GM23248 (cell line): ENCODE results near the gene USF3. TPM values are rescaled to one million over a fixed set of nuclear protein-coding genes. Genes with fewer than 3 reads are reported as not detected.
A peak's percentile ranks its signal among the peaks of the same experiment; 100 is the strongest.

Source experiments
- DNase-seq: peaks from one replicate; pipeline ENCODE4 v3.0.0-alpha.2; 2015
- H2AFZ ChIP-seq: fragments of 200-600 bp; sonication (generic); 2 replicates; pipeline ENCODE4 v1.6.1; 2016; ENCODE audit warnings: antibody characterized with exemption
- H3F3A ChIP-seq: fragments of 200-600 bp; sonication (generic); 2 replicates; pipeline ENCODE4 v1.6.1; 2016; ENCODE audit warnings: mild to moderate bottlenecking, antibody characterized with exemption, mixed run types; ENCODE audit not compliant: insufficient read depth
- H3K27ac ChIP-seq: fragments of 200-600 bp; sonication (generic); 2 replicates; pipeline ENCODE4 v1.5.1; 2016; ENCODE audit warnings: mild to moderate bottlenecking
- H3K27me3 ChIP-seq: fragments of 200-600 bp; sonication (generic); replicated peaks from 2 replicates; pipeline ENCODE4 v1.6.1; 2016; ENCODE audit warnings: mild to moderate bottlenecking; ENCODE audit not compliant: insufficient read depth
- H3K36me3 ChIP-seq: fragments of 200-600 bp; sonication (generic); 2 replicates; pipeline ENCODE4 v1.6.1; 2016; ENCODE audit warnings: low read depth, mild to moderate bottlenecking
- H3K4me1 ChIP-seq: fragments of 200-600 bp; sonication (generic); 2 replicates; pipeline ENCODE4 v1.6.1; 2016; ENCODE audit warnings: mild to moderate bottlenecking; ENCODE audit not compliant: insufficient read depth
- H3K4me2 ChIP-seq: fragments of 200-600 bp; sonication (generic); one replicate; pipeline ENCODE4 v1.6.1; 2016; ENCODE audit warnings: mild to moderate bottlenecking; ENCODE audit not compliant: unreplicated experiment
- H3K4me3 ChIP-seq: fragments of 200-600 bp; sonication (generic); 2 replicates; pipeline ENCODE4 v1.5.1; 2016; ENCODE audit warnings: mild to moderate bottlenecking
- H3K79me2 ChIP-seq: fragments of 200-600 bp; sonication (generic); 2 replicates; pipeline ENCODE4 v1.6.1; 2016; ENCODE audit warnings: mild to moderate bottlenecking; ENCODE audit not compliant: insufficient read depth
- H3K9ac ChIP-seq: fragments of 200-600 bp; sonication (generic); 2 replicates; pipeline ENCODE4 v1.6.1; 2016; ENCODE audit warnings: mild to moderate bottlenecking
- H3K9me2 ChIP-seq: fragments of 200-600 bp; sonication (generic); 2 replicates; pipeline ENCODE4 v1.6.1; 2016; ENCODE audit warnings: mixed run types, mild to moderate bottlenecking, moderate library complexity; ENCODE audit not compliant: insufficient read depth
- H3K9me3 ChIP-seq: fragments of 200-600 bp; sonication (generic); one replicate; pipeline ENCODE4 v1.6.1; 2017; ENCODE audit warnings: low read depth
- H4K20me1 ChIP-seq: fragments of 200-600 bp; sonication (generic); 2 replicates; pipeline ENCODE4 v1.6.0; 2016; ENCODE audit not compliant: insufficient read depth
- EZH2 ChIP-seq: fragments of 200-600 bp; sonication (generic); IDR thresholded peaks from 2 replicates; pipeline ENCODE4 v1.6.1; 2018; ENCODE audit warnings: antibody characterized with exemption, mild to moderate bottlenecking; ENCODE audit not compliant: insufficient read depth, poor library complexity, severe bottlenecking
- EZH2phosphoT487 ChIP-seq: fragments of 200-600 bp; sonication (generic); IDR thresholded peaks from 2 replicates; pipeline ENCODE4 v1.6.1; 2018; ENCODE audit warnings: antibody characterized with exemption, moderate library complexity, mild to moderate bottlenecking, low read depth; ENCODE audit not compliant: insufficient read depth
- WGBS, 2 experiments: methylation state at CpG; one replicate each; pipeline ENCODE4 v1.1.6; 2015 to 2017; ENCODE audit warnings: low lambda C conversion rate in 2 of 2, low coverage in 1 of 2; ENCODE audit errors: missing lambda C conversion rate in 2 of 2; 5-methylcytosine and 5-hydroxymethylcytosine counted together
- in situ Hi-C: fragments of 300-500 bp; cut with MboI; formaldehyde crosslinking; loops from 2 replicates; pipeline ENCODE4 v1.15.0; 2020
- polyA plus RNA-seq: library from polyadenylated mRNA; unstranded; fragments of >200 nt; fragmentation: Nextera tagmentation; extraction: Ambion mirVana; gene quantifications from 2 replicates; pipeline ENCODE4 v1.2.1, GENCODE V29; 2016
- total RNA-seq: library from RNA; depleted of rRNA; stranded (reverse); fragments of >200 nt; shearing (Covaris generic); gene quantifications from 2 replicates; pipeline ENCODE4 v1.2.3, GENCODE V29; 2014

The USF3 gene
- total and polyA plus RNA-seq, 2 experiments from 2014 or later, result 3.5 to 8.1 TPM

DNA sequence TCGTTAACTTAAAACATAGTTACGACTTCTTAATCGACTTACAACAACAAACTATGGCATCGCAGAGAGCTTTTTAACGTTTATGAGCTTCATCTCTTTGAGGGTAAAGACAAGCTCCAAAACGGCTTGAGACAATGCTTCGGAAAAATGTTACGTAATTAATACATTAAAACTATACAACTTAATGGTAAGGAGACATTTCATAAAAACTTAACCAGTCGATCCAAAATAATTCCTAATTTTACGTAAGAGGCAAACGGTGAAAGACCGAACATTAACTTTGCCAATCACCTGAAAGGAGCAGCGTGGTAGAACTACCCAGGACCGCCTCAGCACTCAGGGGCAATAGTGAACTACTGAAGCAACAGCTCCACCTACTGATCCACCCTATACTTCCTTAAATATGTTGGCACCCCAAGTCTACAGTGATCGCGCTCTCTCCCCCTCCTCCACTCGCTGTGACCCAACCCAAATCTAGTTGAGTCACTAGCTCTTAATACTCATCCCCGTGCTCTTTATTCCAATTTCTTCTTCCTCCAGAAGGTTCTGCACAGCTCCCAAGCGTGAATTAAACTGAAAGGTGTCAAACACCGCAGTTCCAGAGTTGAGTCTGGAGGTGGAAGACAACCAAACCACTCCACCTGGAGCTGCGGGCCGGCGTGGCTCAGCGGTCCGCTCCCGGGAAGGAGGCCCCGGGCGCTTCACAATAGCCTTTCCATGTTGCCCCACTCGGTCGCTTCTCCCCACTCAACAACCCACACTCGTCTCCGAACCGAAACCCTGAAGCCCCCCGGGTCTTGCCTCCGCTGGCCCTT is 48.7 kb upstream of the USF3 start:
- H3K4me2 ChIP-seq, result peak overlapping the region; percentile 97
- peak; percentile 96 for DNase-seq
- no peak for TF ChIP-seq EZH2
- TF ChIP-seq EZH2phosphoT487, result no peak
- H3K36me3 ChIP-seq, result no peaks in the 10 kb centered on the region
- in situ Hi-C loops, result no loop called here
- H4K20me1 ChIP-seq, result peaks cover 5% of the 10 kb centered on the region; the same call in 1 of the 2 replicates
- peak overlapping the region; percentile 100 for H3K27ac ChIP-seq
- WGBS, 2 experiments, result 1% methylated on average over 35 of the region's 35 CpGs
- peak overlapping the region; percentile 99 for H3K9ac ChIP-seq
- peak overlapping the region; percentile 86 for H2AFZ ChIP-seq
- peaks cover 89% of the 10 kb centered on the region for H3K79me2 ChIP-seq
- H3F3A ChIP-seq, result peaks cover 13% of the 10 kb centered on the region
- peak overlapping the region; percentile 99 for H3K4me3 ChIP-seq
- no peaks in the 10 kb centered on the region for H3K9me3 ChIP-seq
- no peaks in the 10 kb centered on the region for H3K27me3 ChIP-seq
- H3K9me2 ChIP-seq, result no peaks in the 10 kb centered on the region
- H3K4me1 ChIP-seq, result peaks cover 47% of the 10 kb centered on the region

DNA sequence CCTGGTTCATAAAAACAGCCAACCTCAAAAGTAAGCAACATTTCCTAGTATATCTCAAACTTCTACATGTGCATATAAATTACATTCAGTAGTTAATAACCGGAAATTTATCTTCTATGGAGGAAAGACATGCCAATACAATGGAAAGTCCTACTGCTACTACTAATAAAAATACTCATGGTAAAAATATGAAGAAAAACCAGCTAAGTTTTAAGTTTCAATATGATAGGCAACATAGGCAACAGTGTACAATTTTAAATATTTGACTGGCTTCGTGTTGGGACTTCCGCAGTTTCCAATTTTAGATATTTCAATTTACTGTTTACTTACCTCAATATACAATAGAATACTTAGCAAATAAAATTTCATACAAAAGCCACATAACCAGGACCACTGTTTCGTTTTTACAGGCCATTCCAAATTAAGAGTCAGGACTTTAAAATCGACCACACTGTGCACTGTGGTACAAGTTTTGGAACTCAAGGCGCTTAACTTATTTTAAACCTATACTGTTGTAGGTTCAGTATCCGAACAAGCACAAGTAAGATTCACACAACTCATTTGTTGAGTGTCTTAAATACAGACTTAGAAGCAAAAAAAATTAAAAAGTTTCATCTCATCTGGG is 46.7 kb upstream of the USF3 start:
- Histone ChIP-seq H3K27me3 (no peaks in the 10 kb centered on the region), H3K27ac (peak overlapping the region; percentile 100; the same call in 1 of the 2 replicates), H3K4me3 (peak overlapping the region; percentile 99), H3K4me2 (peak overlapping the region; percentile 97), H2AFZ (no peak overlapping the region), H3K4me1 (peaks cover 53% of the 10 kb centered on the region), H3K9me3 (no peaks in the 10 kb centered on the region), H3K36me3 (no peaks in the 10 kb centered on the region), H3K79me2 (peaks cover 89% of the 10 kb centered on the region), H3F3A (peaks cover 19% of the 10 kb centered on the region), H3K9ac (peak overlapping the region; percentile 99), H3K9me2 (no peaks in the 10 kb centered on the region), H4K20me1 (peaks cover 10% of the 10 kb centered on the region; the same call in 1 of the 2 replicates)
- in situ Hi-C loops, result no loop called here
- 51% methylated on average over 7 of the region's 7 CpGs for WGBS, 2 experiments
- no peak for DNase-seq
- TF ChIP-seq EZH2phosphoT487 (no peak), EZH2 (no peak)

DNA sequence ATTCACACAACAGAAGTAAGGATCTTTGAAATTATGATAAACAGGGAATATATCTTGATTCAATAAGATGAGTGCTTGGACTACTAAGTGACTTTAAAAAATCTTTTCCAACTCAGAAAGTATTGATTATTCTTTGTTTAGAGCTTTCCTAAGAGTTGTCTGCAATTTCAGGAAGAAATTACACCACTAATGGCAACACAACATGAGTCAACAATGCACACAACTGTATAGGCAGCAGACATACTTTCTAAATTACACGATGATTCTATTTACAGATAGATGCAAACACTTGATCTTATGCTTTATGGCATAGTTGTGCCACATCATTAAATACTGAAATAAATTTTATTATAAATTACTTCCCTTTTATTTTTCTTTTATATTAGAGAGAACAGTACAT is 45.2 kb upstream of the USF3 start:
- TF ChIP-seq EZH2, result no peak
- TF ChIP-seq EZH2phosphoT487, result no peak
- Histone ChIP-seq H3K4me3 (peak overlapping the region; percentile 16; the same call in 1 of the 2 replicates), H3K4me2 (peak overlapping the region; percentile 37), H3K4me1 (peaks cover 64% of the 10 kb centered on the region), H2AFZ (no peak overlapping the region), H3K9ac (no peak overlapping the region), H3K9me3 (no peaks in the 10 kb centered on the region), H3K9me2 (no peaks in the 10 kb centered on the region), H3K36me3 (no peaks in the 10 kb centered on the region), H3K27me3 (no peaks in the 10 kb centered on the region), H4K20me1 (peaks cover 13% of the 10 kb centered on the region; the same call in 1 of the 2 replicates), H3F3A (peaks cover 27% of the 10 kb centered on the region), H3K27ac (no peak overlapping the region; the same call in 1 of the 2 replicates), H3K79me2 (peaks cover 92% of the 10 kb centered on the region)
- peak; percentile 47 for DNase-seq
- in situ Hi-C loops, result no loop called here
- WGBS, 2 experiments, result 41 to 42% methylated on average over 1 of the region's 1 CpG

DNA sequence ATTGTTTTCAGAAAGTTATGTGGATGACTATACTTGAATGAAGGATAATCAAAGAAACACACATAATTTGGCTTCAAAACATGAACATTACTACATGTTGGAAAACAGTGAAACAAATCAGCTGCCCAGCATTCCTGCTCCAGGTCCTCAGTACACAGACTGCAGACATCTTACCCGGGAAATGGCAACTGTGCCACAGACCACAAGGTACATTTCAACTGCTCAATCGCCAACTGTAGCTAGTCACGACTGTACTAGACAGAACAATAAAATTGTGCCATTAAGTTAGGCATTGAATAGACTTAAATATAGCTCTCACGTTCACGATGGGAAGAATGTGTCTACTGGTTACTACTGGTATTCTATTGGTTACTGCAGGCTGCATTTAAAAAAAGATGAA is 44.6 kb upstream of the USF3 start:
- no peak overlapping the region for H2AFZ ChIP-seq
- H3K36me3 ChIP-seq, result no peaks in the 10 kb centered on the region
- no peak for TF ChIP-seq EZH2
- no peak for TF ChIP-seq EZH2phosphoT487
- no peaks in the 10 kb centered on the region for H3K27me3 ChIP-seq
- H3K4me3 ChIP-seq, result peak overlapping the region; percentile 16; the same call in 1 of the 2 replicates
- in situ Hi-C loops, result no loop called here
- 33 to 35% methylated on average over 5 of the region's 5 CpGs for WGBS, 2 experiments
- peak; percentile 32 for DNase-seq
- peaks cover 69% of the 10 kb centered on the region for H3K4me1 ChIP-seq
- H3K9me2 ChIP-seq, result no peaks in the 10 kb centered on the region
- H3K9ac ChIP-seq, result no peak overlapping the region
- H3K4me2 ChIP-seq, result peak overlapping the region; percentile 37
- H3K79me2 ChIP-seq, result peaks cover 98% of the 10 kb centered on the region
- H3K27ac ChIP-seq, result no peak overlapping the region; the same call in 1 of the 2 replicates
- peaks cover 13% of the 10 kb centered on the region; the same call in 1 of the 2 replicates for H4K20me1 ChIP-seq
- H3K9me3 ChIP-seq, result no peaks in the 10 kb centered on the region
- peaks cover 27% of the 10 kb centered on the region for H3F3A ChIP-seq
